Endothelial cell of umbilical vein (primary cell): ENCODE data around the gene PPFIA2.

Experiments
- EZH2 ChIP-seq: IDR thresholded peaks from 2 replicates; pipeline ENCODE4 v1.6.1; 2012; ENCODE audit warnings: borderline replicate concordance, low read depth, mild to moderate bottlenecking, moderate library complexity, low read length, inconsistent platforms; ENCODE audit not compliant: severe bottlenecking
- JUN ChIP-seq: IDR thresholded peaks from 2 replicates; pipeline ENCODE4 v1.6.1; 2011; ENCODE audit warnings: borderline replicate concordance, low read depth; ENCODE audit not compliant: insufficient read length, insufficient read depth
- POLR2AphosphoS5 ChIP-seq: IDR thresholded peaks from 2 replicates; pipeline ENCODE4 v1.6.1; 2012; ENCODE audit warnings: low read depth, mild to moderate bottlenecking, control low read depth, low read length, moderate library complexity; ENCODE audit not compliant: insufficient read depth
- TF ChIP-seq, protein P1 (sequence below), 2 donors: IDR thresholded peaks; 1 replicate in 1 of 2; 2 replicates in 1 of 2; pipeline ENCODE4 v1.5.1; 2011; ENCODE audit warnings: low read length in 2 of 2, mild to moderate bottlenecking in 2 of 2, moderate library complexity in 2 of 2, control low read depth in 1 of 2, inconsistent platforms in 1 of 2, low read depth in 1 of 2; ENCODE audit not compliant: insufficient read depth in 1 of 2; ENCODE audit errors: extremely low read depth in 1 of 2

GRCh38 chr12:81615026-81615588 lies 144.0 kb downstream of the PPFIA2 start:
- no peak for TF ChIP-seq JUN
- TF ChIP-seq EZH2 = no peak
- TF ChIP-seq, protein P1, sequence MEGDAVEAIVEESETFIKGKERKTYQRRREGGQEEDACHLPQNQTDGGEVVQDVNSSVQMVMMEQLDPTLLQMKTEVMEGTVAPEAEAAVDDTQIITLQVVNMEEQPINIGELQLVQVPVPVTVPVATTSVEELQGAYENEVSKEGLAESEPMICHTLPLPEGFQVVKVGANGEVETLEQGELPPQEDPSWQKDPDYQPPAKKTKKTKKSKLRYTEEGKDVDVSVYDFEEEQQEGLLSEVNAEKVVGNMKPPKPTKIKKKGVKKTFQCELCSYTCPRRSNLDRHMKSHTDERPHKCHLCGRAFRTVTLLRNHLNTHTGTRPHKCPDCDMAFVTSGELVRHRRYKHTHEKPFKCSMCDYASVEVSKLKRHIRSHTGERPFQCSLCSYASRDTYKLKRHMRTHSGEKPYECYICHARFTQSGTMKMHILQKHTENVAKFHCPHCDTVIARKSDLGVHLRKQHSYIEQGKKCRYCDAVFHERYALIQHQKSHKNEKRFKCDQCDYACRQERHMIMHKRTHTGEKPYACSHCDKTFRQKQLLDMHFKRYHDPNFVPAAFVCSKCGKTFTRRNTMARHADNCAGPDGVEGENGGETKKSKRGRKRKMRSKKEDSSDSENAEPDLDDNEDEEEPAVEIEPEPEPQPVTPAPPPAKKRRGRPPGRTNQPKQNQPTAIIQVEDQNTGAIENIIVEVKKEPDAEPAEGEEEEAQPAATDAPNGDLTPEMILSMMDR (IDR thresholded peaks at IDR 0.05; ENCODE audit: extremely low read depth in 1 of 2, insufficient read depth in 1 of 2, low read depth in 1 of 2, low read length in 2 of 2) = no peak
- no peak for TF ChIP-seq POLR2AphosphoS5
